Measurements from ENCODE around the gene PLXNA3.

Gene PLXNA3

DNA sequence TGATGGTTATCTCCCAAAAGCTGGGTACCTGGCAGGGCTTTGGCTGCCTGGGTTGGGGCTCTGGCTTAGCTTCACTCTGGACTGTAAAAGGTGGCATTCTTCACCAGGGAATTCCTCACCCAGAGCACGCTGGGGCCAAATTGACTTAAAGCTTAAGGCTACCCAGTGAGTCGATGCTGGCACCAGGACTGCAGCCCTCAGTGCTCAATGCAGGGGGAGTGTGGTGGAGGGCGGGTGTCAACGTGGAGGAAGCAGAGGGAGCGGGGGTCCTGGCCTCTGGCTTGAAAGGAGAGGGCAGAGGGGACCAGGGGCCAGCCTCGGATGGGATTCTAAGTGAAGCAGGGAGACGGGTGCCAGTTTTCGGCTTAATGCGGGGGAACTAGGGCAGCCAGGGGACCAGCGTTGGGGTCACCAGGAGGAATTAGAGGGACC lies 14.6 kb upstream of the PLXNA3 start:
- no peaks in the 10 kb centered on the region for H3K9me2 ChIP-seq (replicated peaks; ENCODE audit: insufficient read depth, low read length)
- H3K36me3 ChIP-seq (ENCODE audit: low read length): no peaks in the 10 kb centered on the region
- H3K4me3 ChIP-seq (ENCODE audit: insufficient read depth, low read length, poor library complexity, severe bottlenecking): peak overlapping the region; percentile 56
- H2AFZ ChIP-seq (ENCODE audit: low read depth, low read length, severe bottlenecking): no peak overlapping the region
- peaks cover 2% of the 10 kb centered on the region for H3K79me2 ChIP-seq (ENCODE audit: insufficient read depth, low read length)
- H3K4me2 ChIP-seq (ENCODE audit: low read depth, low read length, poor library complexity, severe bottlenecking): peak overlapping the region; percentile 67
- H3K27ac ChIP-seq (ENCODE audit: low read depth, low read length): peak overlapping the region; percentile 15; the same call in 1 of the 2 replicates
- H4K20me1 ChIP-seq (ENCODE audit: low read depth, low read length): no peaks in the 10 kb centered on the region
- no peaks in the 10 kb centered on the region for H3K27me3 ChIP-seq (ENCODE audit: low read length)
- H3K9ac ChIP-seq (ENCODE audit: low read length): peak overlapping the region; percentile 86
- no peaks in the 10 kb centered on the region for H3K9me3 ChIP-seq (ENCODE audit: insufficient read depth, low read length)
- no peak for TF ChIP-seq CTCF (IDR thresholded peaks at IDR 0.05; ENCODE audit: insufficient read depth, low read length, poor library complexity, severe bottlenecking)
- no peak for TF ChIP-seq EZH2phosphoT487 (conservative IDR thresholded peaks at IDR 0.05; ENCODE audit: low read length)
- H3F3A ChIP-seq (ENCODE audit: insufficient read depth): 0 out of 2 replicates have a peak, but pooled peaks cover 5% of the 10 kb centered on the region

DNA sequence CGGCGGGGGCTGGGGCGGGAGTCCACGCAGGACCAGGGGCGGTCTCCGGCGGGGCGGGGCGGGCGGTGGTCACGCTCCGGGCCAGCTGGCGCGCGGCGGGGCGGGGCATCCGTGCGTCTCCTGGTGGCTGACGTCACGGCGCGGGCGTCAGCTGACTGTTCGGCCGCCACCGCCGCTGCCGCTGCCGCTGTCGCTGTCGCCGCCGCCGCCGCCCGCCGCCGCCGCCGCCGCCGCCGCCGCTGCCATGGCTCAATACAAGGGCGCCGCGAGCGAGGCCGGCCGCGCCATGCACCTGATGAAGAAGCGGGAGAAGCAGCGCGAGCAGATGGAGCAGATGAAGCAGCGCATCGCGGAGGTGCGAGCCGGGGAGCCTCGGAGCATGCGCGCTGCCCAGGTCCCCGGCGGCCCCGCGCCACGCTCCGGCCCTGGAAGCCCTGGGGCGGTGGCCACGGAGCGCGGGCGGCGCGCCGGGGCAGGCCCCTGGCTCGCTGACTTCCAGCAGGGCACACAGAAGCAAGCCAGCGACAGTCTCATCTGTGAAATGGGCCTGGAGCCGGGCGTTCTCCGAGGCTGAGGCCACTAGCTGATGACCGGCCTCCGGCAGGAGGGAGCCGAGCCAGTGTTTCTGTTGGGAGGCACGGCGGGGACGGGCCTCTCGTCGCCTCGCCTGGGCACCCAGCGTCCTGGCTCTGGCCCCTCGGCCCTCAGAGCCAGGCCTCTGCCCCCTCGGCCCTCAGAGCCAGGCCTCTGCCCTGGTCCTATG lies 13.9 kb upstream of the PLXNA3 start, which contains the start of gene FAM50A:
Gene FAM50A (plus strand): TSS at position 150 of the 763 bp plus-strand sequence. CDS start 95 bp downstream, at position 245.
- Histone ChIP-seq H3K27ac (ENCODE audit: low read depth, low read length) (peak within 1 kb of the TSS; percentile 15; the same call in 1 of the 2 replicates), H3K9me2 (replicated peaks; ENCODE audit: insufficient read depth, low read length) (no peaks in the 10 kb centered on the region), H3K9me3 (ENCODE audit: insufficient read depth, low read length) (no peaks in the 10 kb centered on the region), H2AFZ (ENCODE audit: low read depth, low read length, severe bottlenecking) (no peak within 1 kb of the TSS), H3K9ac (ENCODE audit: low read length) (peak within 1 kb of the TSS; percentile 86), H3K27me3 (ENCODE audit: low read length) (no peaks in the 10 kb centered on the region), H3K4me3 (ENCODE audit: insufficient read depth, low read length, poor library complexity, severe bottlenecking) (peak within 1 kb of the TSS; percentile 66), H3K36me3 (ENCODE audit: low read length) (no peaks in the 10 kb centered on the region), H3F3A (ENCODE audit: insufficient read depth) (0 out of 2 replicates have a peak, but pooled peaks cover 5% of the 10 kb centered on the region), H3K4me2 (ENCODE audit: low read depth, low read length, poor library complexity, severe bottlenecking) (peak within 1 kb of the TSS; percentile 72), H4K20me1 (ENCODE audit: low read depth, low read length) (no peaks in the 10 kb centered on the region), H3K79me2 (ENCODE audit: insufficient read depth, low read length) (no peaks in the 10 kb centered on the region; the same call in 1 of the 2 replicates)
- TF ChIP-seq CTCF (IDR thresholded peaks at IDR 0.05; ENCODE audit: insufficient read depth, low read length, poor library complexity, severe bottlenecking) (no peak), EZH2phosphoT487 (conservative IDR thresholded peaks at IDR 0.05; ENCODE audit: low read length) (no peak)

DNA sequence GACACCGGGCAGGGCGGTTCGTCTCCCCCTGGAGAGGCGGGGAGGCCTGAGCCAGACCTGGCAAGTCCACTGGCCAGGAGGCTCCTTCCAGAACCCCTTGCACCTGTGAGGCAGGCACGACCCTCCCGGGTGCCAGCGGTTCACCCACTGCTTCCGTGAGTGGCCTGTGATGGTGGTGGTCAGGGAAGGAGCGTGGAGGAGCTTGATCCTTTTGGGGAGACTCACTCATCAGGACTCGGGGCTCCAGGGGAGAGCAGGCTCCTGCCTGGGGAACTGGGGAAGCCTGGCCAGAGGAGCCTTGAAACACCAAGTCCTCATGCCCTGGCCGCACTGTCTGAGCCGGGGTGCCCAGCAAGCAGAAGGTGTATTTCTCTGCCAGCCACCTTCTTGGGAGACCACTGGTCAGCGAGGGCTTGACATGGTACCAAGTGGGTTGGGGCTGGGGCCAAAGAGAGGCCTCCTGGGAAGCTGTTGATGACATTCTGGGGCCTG lies 13.3 kb upstream of the PLXNA3 start:
- H3K9me2 ChIP-seq (replicated peaks; ENCODE audit: insufficient read depth, low read length): no peaks in the 10 kb centered on the region
- H3K4me2 ChIP-seq (ENCODE audit: low read depth, low read length, poor library complexity, severe bottlenecking): peak overlapping the region; percentile 72
- H3K9me3 ChIP-seq (ENCODE audit: insufficient read depth, low read length): no peaks in the 10 kb centered on the region
- 0 out of 2 replicates have a peak, but pooled peaks cover 5% of the 10 kb centered on the region for H3F3A ChIP-seq (ENCODE audit: insufficient read depth)
- no peak for TF ChIP-seq EZH2phosphoT487 (conservative IDR thresholded peaks at IDR 0.05; ENCODE audit: low read length)
- TF ChIP-seq CTCF (IDR thresholded peaks at IDR 0.05; ENCODE audit: insufficient read depth, low read length, poor library complexity, severe bottlenecking): no peak
- H2AFZ ChIP-seq (ENCODE audit: low read depth, low read length, severe bottlenecking): no peak overlapping the region
- peak overlapping the region; percentile 86 for H3K9ac ChIP-seq (ENCODE audit: low read length)
- H3K27ac ChIP-seq (ENCODE audit: low read depth, low read length): no peak overlapping the region
- no peaks in the 10 kb centered on the region for H3K27me3 ChIP-seq (ENCODE audit: low read length)
- no peaks in the 10 kb centered on the region; the same call in 1 of the 2 replicates for H3K79me2 ChIP-seq (ENCODE audit: insufficient read depth, low read length)
- no peaks in the 10 kb centered on the region for H4K20me1 ChIP-seq (ENCODE audit: low read depth, low read length)
- no peaks in the 10 kb centered on the region for H3K36me3 ChIP-seq (ENCODE audit: low read length)
- H3K4me3 ChIP-seq (ENCODE audit: insufficient read depth, low read length, poor library complexity, severe bottlenecking): peak overlapping the region; percentile 66
